Measurements from ENCODE around the gene PLCB1.

PLCB1 gene

DNA sequence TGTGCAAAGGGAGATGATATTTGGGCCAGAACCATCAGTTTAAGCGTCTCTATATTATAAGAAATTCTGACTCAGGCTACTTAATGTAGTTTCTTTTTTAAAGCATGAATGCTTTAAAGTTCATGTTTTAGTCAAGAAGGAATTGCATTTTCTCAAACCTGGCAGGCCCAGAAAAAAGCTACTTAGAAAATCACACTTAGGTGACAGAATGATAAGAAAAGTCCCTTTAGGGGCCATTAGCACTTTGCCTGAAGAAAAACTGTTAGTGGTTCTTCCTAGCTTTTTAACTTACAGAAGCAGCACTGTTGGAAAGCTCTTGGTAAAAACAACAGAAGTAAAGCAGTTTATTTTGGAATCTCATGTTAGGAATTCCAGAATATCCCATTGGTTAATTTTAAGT is 387.8 kb downstream of the PLCB1 start:
- DNase-seq = no peak

DNA sequence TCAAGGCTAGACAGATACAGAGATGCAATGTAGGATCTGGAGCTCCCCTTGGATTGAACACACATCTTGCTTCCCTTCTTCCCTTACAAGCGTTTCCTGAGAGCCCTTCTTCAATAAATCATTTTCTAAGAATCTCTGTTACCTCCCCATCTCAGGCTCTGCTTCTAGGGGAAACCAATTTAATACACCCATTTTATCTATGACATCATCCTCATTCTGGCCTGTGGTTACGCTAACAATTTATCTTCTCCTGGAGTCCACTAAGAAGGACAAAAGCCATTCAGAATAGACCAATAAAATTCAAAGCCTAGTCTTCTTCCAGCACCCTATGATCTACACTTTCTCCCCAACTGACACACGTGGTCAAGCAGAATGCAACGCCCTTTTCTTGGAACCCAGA is 390.1 kb downstream of the PLCB1 start:
- DNase-seq = no peak

DNA sequence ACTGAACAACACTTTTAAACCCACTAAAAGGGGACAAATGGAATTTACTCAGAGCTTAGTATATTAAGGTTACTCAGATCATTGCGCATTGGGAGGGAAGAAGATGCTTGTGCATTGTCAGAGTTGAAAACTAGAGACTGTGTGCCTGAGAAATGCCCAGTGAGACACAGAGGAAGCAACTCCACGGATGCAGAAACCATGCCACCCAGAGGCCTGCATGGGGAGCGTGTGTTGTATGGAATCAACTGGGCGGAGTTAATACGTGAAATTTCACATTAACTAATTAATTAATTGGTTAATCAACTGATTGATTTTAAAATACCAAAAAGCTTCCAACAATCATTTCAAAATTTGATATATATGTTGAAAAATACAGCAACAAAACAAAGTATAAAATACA is 391.6 kb downstream of the PLCB1 start:
- DNase-seq = no peak

DNA sequence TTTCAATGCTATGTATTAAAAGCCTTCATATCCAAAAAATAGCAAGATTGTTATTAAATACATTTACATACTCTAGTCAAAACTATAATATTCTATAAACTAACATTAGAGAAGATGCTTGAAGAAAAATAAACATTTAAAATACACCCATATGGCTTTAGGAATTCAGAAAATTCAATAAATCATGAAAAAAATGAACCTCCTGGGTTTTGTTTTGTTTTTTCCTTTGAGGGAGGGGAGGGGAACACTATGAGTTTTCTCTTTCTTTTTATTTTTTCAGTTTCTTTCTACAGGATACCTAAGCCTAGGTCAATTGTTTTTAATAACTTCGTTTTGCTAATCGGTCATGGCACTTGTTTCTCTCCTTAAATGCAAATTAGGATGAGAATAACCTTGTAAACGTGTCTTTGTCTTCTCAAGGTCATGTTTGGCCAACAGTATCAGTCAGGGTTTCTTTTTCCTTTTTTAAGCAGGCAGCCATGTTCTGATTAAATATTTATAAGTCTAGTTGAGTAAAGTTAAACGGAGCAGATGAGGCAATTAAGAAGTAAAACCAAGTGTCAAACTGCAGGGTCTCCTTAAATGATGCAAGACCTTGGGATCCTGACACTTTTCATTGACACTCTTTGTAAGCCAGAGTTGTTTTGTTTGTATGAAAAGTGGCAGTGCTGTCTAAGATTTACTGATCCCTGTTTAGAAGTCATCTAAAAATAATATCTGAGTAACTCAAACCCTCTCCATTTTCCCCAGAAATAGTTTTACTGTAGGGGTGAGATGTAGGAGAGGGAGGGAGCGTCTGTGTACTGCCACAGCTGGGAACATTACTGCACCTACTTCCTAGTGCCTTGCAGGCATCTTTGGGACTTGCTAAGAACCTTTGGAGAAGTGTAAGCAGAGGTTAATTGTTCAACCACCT is 392.3 kb downstream of the PLCB1 start:
- no peak for DNase-seq

DNA sequence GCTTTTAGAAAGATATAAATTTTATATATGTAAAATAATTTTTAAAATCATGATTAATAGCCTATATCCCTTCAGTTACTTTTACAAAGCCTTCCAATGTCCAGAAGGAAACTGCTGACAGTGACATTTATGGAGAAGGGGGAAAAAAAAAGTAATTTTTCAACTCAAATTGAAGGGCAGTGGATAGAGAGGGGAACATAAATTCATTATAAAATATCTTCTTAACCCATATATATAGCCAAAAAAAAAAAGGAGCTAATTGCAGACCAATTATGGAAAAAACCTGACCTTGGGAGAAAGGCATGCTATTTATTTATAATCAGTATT is 392.9 kb downstream of the PLCB1 start:
- no peak for DNase-seq

DNA sequence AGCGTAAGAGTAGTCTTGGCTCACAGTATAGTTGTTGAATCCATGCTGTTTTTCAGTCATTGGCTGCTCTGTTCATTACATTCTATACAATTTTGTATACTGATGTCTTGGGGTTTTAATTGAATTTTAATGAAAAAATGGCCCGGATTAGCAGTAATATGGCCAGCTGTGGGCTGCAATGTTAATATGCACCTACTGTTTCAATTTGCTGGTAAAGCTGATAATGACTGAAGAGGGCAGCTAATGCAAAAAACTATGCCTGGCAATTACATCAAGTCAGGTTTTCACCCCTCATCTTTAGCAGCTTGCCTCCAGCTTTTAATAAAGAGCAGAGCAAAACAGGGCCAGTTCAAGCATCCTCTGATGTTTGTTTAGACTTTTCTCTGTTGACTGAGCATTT is 394.5 kb downstream of the PLCB1 start:
- no peak for DNase-seq

DNA sequence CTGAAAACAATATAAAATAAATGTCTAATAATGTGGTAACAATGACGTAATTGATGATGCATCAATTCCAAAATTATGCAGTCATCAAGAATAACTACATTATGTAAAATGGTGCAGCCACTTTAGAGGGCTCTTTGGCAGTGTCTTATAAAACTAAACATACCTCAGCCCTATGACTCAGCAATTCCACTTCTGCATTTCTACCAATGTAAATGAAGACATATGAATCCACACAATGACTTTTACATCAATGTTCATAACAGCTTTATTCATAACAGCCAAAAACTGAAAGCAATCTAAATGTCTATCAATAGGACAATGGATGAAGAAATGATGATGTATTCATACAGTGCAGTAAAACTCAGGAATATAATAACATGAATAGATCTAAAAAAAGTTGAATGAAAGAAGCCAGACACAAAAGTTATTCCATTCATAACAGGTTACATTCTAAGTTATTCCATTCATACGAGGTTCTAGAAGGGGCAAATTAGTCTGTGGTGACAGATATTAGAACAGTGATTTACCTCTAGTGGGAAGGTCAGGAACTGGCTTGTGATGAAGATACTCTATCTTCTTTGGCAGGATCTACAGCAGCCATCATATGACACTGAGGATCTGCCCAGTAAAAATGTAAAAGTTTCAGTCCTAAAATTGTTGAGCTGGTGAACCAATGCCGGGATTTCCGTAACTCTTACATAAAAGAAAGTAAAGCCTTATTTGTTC is 396.1 kb downstream of the PLCB1 start:
- no peak for DNase-seq

DNA sequence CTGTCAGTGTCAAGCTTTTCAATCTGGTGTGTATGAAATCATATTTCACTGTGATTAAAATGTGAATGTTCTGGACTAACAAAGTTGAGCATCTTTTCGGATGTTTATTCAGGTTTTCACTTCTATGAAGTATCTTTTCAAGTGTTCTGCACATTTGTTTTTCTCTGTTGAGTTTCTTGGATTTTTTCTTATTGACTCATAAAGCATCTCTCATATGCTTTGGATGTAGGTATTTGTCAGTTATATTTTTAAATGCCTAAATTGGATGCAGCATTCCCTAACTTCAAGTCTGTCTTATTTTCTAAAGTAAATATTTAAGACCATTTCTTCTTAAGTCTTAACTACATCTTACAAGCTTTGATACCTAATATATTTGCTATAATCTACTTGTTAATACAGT is 398.0 kb downstream of the PLCB1 start:
- DNase-seq = no peak

DNA sequence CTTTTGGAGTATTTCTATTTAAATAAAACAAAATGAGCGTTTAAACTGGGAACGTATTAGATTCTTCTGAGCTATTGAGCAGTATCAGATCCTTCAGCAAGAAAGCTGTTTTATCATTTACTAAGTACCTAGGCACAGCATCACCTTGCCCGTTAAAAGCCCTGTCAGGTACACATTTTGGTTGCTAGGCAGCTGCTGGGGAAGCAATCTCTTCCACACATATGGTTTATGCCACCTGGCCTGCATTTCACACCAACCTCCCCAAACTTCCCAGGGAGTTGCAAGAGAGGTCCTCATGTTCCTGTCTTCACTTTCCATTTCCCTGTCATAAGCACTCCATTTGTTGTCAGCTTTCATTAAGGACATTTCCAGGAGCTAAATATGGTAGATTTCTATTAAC is 400.1 kb downstream of the PLCB1 start:
- no peak for DNase-seq

DNA sequence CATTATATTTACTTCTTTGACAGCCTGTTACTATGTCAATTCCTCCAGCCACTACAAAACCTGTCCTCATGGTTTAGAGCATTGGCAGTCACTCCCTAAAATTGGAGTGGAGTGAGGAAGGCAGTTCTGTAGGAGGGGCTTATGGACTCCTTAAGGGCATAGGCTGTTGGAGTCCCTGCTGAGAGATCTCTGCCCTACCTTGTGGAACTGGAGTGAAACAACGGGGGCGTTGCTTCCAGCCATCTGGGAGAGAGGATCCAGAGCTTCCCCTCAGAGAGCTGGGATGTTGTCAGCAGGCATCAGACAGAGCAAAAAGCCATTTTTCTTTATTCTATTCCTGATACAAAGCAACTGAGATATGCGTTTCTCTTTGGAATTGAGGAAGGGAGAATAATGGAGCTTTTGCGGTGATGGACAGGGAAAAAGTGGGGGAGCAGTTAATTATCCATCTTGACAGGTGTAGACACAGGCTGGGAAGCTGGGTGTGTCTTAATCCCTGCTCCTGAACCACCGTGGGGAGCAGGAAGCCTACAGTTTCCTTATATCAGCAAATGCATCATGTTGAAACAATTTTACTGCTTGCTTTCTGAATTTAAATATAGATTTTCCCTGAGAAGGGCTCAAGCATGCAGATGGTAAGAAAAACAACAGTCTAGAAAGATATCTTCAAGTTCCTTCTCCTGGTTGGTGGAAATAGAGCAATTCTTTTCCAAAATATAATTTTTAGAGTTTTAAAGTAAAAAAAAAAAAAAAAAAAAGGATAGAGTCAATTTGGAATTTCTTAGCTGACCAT is 402.5 kb downstream of the PLCB1 start:
- no peak for DNase-seq

DNA sequence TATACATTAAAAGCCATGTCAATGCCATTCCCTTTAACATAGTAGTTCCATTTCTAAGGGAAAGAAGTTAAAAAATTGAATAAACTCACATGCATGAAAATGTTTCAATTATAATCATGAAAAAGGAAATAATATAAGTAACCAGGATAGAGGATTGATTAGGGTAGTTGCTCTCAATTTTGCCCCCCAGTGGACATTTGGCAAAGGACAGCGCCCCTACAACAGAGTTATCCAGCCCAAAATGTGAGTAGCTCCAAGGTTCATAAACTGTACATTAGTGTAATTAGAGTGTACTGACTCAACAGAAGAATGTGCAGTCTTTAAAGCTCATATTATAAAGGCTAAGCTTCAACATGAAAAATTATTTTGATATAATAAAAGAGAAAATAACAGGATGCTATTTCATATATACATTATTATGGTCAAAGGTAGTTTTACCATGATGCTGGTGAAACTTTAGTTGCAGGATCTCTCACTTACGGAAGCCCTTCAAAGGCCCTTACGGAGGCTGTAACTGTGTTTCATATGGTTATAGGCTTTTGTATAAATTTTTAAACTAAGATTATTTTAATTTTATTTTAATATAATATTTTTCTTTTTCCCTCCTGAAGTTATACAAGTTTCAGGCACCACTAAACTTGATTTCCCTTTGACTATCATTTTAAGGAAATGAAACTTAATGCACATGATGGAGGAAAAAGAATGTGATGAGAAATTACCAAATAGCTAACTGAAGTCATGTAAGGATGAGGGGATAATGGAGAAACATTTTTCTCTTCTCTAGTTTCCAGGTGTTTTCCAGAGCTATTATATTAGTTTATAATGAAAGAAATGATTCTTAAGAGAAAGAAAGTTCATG is 403.6 kb downstream of the PLCB1 start:
- DNase-seq = no peak

DNA sequence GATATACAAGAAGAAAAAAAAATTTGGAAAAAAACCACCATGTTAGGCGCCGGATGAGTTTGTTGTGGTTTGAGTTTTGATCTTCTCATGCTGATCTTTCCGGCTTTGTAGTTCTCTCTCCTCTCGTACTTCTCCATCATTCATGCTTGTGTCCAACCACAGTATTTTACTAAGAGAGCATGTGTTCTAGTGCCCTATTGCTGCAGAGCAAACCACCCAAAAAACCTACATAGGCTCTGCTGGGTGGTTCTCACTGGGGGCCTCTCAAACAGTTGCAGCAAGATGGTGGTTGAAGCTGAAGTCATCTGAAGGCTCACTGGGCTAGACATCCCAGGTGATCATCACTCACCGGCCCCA is 404.2 kb downstream of the PLCB1 start:
- DNase-seq = no peak

DNA sequence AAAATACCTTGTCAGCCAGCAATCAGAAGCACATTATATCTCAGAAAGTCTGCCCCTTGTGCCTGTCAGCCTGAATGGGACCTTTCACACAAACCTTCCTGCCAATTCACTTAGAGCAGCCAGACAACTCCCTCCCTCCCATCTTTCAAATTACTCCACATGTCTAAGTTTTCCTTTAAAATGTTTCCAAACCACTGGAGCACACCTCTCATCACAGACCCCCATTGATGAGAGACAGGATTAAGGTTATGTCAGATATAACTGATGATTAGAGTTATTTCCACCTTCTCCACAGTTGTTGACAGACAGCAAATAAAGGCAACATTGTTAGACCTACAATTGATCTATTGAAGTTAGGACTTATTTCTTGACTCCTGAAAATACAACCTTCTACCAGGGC is 408.4 kb downstream of the PLCB1 start:
- no peak for DNase-seq

DNA sequence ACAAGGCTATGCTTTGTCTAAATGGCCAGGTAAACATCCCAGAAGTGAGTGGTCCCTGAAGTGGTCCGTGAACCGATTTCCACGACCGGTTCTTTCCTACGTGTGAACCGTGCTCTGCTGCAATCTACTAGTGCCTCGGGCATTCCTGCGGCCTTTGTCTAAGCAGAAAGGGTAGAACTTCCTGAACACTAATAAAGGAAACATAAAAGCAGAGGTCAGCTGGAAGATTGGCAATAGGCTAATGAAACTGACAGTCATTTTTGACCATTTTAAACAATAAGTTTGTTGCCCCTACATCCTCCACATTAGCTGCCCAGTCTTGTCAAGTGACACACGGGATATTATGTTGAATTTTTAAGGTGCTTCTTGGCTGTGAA is 410.0 kb downstream of the PLCB1 start:
- no peak for DNase-seq

DNA sequence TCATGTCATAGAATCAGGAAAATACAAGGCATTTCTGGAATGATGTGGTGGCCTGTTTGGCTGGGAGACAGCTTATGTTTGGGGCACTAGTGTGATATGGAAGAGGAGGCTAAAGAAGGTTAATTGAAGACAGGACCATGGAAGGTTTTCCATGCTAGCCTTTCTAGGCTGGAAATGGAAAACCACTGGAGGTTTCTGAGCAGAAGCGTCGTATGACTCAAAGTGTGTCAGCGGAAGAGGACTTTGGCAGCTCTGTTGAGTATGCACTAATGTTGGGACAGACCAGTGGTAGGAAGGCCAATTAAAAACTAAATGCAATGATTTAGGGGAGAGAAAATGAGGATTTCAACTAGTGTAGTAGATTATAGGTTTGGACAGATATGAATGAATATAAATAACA is 413.1 kb downstream of the PLCB1 start:
- DNase-seq = no peak

DNA sequence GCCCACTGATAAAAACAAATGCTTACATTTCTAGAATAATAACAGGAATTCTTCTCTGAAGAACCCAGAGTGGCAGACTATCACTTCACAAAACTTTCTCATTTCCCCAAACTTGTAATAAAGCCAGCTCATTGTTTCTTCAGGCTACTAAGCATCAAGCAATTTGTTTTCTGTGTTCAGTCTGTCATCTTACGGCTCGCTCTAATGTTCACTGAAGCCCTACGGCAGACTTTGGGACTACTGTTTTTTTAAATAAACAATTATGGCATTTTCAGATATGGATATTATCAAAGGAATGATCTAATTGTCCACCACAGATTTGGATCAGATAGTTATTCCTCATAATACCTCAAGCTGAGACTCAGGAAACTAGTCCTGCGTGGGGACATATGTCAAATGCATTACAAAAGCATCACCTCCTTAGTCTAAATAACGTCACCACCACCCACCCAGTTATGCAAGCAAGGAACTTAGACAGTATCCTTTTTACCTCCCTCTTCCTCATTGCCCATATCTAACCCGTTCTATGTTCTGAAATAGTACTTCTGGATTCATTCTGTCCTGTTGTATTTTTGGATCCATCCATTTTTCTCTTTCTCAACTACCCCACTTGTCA is 415.1 kb downstream of the PLCB1 start:
- no peak for DNase-seq

DNA sequence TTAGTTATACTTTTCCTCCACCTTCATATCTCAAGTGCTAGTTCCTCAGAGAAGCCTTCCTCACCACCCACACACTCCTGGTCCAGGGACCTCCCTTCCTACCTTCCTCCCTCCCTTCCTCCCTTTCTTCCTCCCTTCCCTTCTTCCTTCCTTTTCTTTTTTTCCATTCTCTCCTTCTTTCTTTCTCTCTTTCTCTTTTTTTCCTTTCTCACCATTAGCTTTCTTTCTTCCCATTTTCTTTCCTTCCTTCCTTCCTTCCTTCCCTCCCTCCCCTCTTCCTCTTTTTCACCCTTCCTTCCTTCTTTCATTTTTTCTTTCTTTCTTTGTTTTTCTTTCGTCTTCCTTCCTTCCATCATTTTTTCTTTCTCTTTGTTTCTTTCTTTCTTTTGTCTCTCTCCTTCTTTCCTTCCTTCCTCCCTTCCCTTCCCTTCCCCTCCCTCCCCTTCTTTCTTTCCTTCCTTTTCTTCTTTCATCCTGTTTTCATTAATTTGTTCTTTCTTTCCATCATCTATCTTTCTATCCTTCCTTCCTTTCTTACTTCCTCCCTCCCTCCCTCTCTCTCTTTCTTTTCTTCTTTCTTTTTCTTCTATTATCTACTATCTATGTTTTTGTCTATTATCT is 416.0 kb downstream of the PLCB1 start:
- DNase-seq = no peak

DNA sequence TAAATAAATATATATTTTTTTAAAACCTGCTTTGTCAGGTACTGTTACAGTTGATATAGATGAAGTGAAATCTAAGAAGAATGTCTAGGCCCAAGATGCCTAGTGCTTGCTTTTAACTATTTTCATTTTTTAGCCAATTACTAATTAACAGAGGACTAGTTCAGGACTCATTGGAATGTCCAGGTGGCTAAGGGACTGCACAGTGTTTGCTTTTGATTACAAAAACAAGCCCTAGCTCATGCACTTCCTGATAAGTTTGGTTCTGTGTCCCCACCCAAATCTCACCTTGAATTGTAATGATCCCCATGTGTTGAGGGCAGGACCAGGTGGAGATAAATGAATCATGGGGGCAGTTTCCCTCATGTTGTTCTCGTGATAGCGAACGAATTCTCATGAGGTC is 417.1 kb downstream of the PLCB1 start:
- no peak for DNase-seq

DNA sequence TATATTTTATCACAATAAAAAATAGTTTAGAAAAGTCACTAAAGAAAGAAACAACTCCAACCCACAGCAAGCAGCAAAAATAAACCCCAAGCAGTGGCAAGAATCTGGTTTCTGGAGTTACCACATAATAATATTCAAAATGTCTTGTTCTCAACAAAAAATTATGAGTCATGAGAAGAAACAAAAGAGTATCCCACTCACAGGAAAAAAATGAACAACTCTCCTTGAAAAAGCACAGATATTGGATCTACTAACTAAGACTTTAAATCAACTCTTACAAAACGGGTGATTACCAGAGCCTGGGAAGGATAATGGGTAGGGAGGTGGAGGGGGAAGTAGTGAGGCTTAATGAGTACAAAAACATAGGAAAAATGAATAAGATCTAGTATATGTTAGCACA is 425.6 kb downstream of the PLCB1 start:
- DNase-seq = no peak

DNA sequence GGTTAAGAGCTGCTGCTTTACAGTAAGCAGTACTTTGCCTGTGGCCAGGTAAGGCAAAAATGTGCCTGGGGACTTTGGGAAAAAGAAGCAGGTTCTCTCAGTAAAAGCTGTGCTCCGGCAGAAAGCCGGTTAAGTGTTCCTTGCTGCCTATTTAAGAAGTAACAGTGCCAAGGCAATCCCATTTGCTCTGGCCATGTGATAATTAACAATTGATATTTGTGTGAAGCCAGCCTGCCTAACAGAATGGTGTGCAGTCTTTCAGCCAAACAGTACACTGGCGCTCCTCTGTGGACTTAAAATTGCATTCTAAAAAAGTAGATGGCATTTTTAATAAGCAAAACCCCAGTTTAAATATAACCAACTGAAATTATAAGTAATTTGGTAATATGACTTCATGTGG is 430.3 kb downstream of the PLCB1 start:
- DNase-seq = no peak

DNA sequence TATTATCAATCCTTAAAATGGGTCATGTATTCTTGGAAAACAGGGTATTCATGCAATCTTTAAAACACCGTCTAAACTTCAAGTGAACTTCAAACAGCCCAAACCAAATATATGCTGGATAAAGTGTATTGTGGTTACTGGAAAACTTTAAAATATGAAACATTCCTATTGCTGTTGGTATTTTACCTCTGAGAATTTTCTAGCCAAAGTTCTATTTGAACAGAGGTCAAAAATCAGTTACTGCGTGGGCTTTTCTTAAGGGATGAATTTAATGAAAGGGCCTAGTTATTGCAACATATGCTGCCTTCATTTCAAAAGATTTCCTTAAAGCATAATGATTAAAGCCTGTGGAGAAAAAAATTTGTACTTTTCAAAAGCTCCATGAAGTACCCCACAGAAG is 436.0 kb downstream of the PLCB1 start:
- DNase-seq = no peak

DNA sequence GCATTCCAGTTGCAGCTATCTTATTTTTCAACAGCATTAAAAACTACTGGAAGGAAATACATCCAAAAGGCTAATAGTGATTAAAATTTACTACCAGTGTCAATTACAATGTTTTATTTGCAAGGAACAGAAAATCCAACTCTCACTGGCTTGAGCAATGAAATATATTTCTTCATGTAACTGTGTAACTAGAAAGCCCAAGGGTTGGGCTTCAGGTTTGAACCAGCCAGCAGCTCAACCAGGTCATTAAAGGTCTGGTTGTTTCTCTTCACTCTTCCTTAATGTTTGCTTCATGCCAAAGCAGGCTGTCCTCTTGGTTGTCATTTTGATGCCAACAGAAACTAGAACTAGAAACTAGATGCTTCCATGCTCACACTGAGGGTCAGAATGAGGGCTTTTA is 437.7 kb downstream of the PLCB1 start:
- DNase-seq = no peak

Measured in GOT3 (cell line).